OCI-LY7 (cell line): ENCODE data around the gene TNIK.

Source experiments
- CTCF ChIP-seq: fragments of 200-600 bp; sonication (generic); conservative IDR thresholded peaks from 2 replicates; pipeline ENCODE4 v1.5.1; 2014; ENCODE audit warnings: mild to moderate bottlenecking, antibody characterized with exemption, low read length, moderate library complexity, mixed read lengths
- EZH2phosphoT487 ChIP-seq: fragments of 200-600 bp; sonication (generic); IDR thresholded peaks from 2 replicates; pipeline ENCODE4 v1.6.1; 2018; ENCODE audit warnings: low read depth, borderline replicate concordance, mild to moderate bottlenecking, mixed run types, antibody characterized with exemption, low read length, moderate library complexity, mixed read lengths

- TF ChIP-seq CTCF (no peak), EZH2phosphoT487 (no peak)
Observed at GRCh38 chr3:171193693-171194092, 266.5 kb downstream of the TNIK start.
